HG02678 (cell line): ENCODE data around the gene RSPH6A.

Experiments
- ATAC-seq: cut with Tn5 transposase; IDR thresholded peaks from one replicate; pipeline ENCODE4 v1.9.1; 2021; ENCODE audit warnings: mild to moderate bottlenecking, moderate library complexity; ENCODE audit not compliant: unreplicated experiment

The RSPH6A gene

GRCh38 chr19:45814851-45815480 lies at the start of gene RSPH6A:
TSS of gene RSPH6A (minus strand) at chr19:45815308. CDS start at chr19:45815176, 132 bp downstream.
- ATAC-seq, result no peak

DNA sequence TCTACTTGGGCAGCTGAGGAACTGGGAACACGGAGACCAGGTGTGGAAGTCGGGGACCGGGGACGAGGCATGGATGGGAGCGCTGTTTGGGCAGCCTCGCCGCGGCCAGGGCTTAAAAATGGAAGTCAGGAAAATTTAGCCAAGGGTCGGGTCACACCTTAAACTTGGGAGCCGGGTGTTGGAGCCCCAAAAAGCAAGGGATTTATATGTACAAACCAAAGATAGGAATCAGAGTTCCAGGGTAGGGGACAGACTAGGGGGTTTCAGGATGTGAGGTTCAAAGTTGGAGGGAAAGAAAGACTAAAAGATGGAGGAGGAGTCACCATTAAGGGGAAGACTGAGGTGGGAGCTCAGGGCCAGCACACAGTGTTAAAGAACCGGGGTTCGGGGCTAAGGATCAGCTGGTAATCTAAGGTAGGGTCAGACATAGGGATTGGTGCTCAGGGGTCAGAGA lies 49.5 kb upstream of the RSPH6A start:
- ATAC-seq, result no peak

DNA sequence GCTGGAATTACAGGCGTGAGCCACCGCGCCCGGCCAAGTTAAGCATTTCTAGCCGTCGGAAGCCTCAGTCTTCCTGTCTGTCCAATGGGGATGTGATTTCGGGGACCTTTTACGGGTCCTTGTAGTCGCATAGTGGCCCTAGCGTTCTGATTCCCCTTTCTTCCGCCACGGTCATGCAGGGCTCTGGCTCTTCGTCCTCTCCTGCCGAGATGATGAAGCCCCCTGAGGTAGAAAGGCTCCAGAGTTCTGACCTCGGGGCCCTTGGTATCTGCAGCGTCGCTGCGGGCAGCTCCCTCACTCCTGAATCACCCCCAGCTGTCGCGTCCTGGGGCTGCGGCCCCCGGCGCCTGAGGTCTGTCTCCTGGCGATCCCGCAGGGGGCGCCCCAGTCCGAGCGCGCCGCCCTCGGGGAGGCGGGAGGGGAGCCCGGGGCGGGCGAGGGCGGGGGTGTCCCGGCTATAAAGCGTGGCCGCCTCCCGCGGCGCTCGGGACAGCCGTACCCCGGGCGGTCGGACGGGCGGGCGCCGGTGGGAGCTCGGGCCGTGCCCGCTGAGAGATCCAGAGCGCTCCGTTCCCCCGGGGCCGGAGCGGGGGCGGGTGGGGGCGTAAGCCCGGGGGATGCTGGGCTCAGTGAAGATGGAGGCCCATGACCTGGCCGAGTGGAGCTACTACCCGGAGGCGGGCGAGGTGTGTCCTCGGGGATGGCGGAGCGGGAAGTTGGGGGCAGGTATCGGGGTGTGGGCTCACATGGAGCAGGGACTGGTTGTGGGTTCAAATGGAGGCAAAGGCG lies 48.9 kb upstream of the RSPH6A start, which contains the start of gene FOXA3:
Gene FOXA3, plus strand, starts transcription at position 487 of the 789 bp plus-strand sequence. Its CDS starts 131 bp downstream, at position 618.
- ATAC-seq, result no peak

- ATAC-seq, result no peak
These were observed 48.3 kb upstream of the RSPH6A start for GRCh38 chr19:45863335-45863839.

GRCh38 chr19:45862564-45863334 lies 47.6 kb upstream of the RSPH6A start, which contains the start of gene SYMPK:
TSS of gene SYMPK (minus strand) at chr19:45863147. CDS start at chr19:45854495, 8,652 bp downstream.
- ATAC-seq, result peak; percentile 93

GRCh38 chr19:45862271-45862563 lies 47.1 kb upstream of the RSPH6A start:
- ATAC-seq, result no peak

GRCh38 chr19:45860359-45861259 lies 45.5 kb upstream of the RSPH6A start:
- no peak for ATAC-seq

- ATAC-seq, result no peak
These were observed 39.2 kb upstream of the RSPH6A start for GRCh38 chr19:45854167-45854778.

DNA sequence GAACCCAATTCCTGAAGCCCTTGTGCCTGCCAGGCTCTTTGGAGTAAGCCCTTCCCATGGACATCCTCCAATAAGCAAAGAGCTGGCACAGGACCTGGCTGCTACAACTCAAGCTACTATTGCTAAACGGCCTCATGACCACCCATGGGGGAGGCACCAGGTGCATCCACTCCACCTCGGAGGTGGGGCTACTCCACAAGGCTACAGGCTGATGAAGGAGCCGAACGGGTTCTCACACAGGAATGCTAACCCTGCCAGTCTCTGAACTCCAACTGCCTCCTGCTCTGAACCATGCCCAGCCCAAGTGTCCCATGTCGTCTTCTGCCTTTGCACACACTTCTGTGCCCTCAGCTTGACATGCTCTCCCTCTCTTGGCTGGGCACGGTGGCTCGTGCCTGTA lies 37.9 kb upstream of the RSPH6A start:
- ATAC-seq, result no peak

DNA sequence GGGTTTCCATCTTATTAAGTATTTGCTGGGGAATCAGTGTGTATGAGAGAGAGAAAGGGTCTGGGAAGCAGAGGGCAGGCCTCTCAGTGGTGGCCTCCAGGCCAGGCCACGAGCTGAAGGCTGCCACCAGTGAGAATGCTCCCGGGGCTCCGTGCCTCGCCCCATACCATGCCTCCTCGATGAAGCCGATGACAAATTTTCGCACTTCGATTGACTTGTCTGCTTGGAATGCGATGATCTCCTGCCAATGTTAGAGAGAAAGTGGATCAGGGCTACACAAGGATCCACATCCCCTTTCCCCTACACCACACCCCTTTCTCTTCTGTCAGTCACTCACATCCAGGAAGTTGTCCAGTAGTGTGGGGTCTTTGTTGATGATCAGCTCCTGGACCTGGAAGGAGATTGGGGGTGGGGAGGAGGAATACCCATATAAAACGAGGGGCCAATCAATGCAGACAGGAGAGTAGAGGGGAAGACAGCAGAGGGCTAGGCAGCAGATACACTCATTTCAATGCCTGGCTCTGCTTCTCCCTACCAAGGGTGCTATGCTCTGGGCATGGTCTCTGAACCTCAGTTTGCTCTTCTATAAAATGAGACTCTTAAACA lies 37.1 kb upstream of the RSPH6A start:
- no peak for ATAC-seq

DNA sequence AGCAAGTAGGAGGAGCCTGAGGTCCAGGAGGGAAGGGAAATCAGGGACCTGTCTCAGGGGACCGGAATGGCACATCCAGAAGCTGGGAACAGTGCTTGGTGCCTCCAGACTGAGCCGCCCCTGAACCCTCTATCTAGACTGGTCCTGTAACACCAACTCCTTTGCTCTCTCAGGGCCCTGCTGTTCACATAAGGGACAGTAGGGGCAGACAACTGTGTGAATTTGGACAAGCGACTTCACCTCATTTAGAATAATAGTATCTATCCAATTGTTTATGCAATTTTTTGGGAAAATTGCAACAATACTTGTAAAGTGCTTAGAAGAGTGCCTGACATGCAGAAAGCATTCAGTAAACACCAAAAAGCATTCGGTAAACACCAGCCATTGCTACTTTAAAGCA lies 33.8 kb upstream of the RSPH6A start:
- ATAC-seq, result no peak

- no peak for ATAC-seq
These were observed 32.6 kb upstream of the RSPH6A start for GRCh38 chr19:45847663-45848062.

GRCh38 chr19:45842198-45842597 lies 27.1 kb upstream of the RSPH6A start:
- ATAC-seq, result no peak

DNA sequence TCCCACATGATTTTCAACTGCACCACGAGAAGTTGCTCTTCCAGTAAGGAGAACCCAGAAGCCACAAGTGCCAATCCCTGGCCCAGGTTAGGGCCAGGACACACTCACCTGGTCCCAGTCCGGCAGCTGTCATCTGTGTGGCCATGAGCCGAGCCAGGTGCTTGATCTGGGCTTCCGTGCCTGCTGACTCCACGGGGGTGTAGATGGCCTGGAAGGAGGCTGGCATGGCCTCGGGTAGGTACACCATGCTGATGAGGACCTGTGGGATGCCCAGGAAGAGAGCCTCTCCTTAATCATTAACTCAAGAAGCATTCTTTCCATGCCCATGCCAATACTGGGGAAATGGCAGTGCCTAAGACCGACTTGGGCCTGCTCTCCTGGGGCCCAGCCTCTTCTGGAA lies 19.9 kb upstream of the RSPH6A start:
- no peak for ATAC-seq

DNA sequence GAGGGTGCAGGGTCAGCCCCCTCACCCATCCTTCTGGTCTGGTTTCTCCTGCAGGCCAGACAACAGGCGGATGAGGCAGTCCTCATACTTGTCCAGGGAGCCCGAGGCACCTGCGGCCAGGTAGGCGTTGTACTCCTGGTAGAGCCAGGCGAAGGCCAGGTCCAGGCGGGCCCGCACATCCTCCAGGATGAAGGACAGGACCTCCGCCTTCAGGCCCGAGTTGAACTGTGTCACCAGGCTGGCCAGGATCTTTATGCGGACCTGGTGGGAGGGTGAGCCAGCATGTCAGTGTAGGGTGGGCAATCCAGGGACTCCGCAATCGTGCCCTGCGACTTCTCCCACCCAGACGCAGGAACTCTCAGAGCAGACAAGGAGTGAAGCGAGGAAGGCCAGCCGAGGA lies 13.8 kb upstream of the RSPH6A start:
- ATAC-seq, result no peak

DNA sequence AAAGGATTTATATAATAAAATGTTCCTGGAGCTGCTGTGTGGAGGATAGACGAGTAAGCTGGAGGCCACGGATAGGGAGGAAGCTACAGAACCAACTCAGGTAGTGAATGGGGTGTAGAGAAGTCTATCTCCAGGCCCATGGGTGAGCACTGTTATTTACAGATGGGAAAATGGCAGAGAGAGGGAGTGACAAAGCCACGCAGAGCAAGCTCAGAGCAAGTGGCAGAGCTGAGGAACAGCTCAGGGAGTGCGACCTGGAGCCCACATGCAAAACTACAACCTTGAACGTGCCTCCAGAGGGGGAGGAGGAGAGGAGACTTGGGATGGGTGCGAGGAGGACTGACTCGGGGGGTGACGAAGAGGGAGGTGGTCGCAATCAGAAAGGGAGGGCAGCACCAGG lies 13.4 kb upstream of the RSPH6A start:
- no peak for ATAC-seq

DNA sequence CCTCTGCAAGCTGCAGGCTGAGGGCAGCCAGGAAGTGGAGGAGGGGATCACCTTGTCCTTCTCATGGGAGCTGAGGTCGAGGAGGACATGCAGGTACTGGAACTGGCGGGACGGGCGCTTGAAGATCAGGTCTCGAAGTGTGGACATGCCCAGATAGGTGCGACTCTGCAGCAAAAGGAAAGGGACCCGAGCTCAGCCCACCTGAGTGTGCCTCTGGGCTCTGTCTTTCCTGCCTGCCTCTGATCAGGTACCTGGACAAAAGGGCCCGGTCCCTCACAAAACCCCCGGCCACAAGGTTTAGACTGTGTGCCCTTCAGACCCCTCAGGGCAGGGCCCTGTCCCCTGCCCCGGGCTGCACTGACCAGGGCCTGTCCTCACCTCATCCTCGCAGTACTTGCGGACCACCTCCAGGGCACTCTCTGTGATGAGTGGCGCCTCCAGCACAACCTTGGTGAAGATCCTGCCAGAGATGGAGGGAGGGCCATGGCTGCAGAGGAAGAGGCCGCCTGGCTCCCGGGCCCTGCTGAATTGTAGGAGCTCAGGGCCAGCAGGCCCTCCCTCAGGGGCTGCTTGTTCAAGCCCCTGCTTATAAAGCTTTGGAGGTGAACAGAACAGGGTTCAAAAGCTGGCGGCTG lies 12.5 kb upstream of the RSPH6A start:
- ATAC-seq, result no peak

DNA sequence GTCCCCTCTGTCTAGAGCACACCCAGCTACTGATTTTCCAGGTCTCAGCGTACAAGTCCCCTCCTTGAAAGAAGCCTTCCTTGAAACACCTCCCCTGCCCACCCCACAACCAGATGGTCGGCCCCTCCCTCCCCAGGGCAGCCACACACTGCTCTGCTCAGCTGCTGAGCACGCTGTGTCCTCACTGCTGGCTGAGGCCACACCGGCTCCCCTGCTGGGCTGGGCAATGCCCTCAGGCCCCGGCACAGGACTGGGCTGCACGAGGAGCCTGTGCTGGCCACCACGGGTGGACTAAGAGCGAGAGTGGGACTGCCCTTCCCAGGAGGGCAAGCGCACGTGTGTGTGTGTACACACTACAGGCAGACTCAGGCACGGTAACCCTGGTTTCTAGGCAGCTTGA lies 11.8 kb upstream of the RSPH6A start:
- no peak for ATAC-seq
